Measurements from ENCODE around the gene MORC3. TPM values are rescaled to one million over a fixed set of nuclear protein-coding genes. Genes with fewer than 3 reads are reported as not detected.

The MORC3 gene
- total RNA-seq, 1 experiment from 2014 or later, result 18.7 TPM

- Histone ChIP-seq H3K4me1 (ENCODE audit: insufficient read depth, low read length) (0 out of 2 replicates have a peak, but pooled peaks cover 3% of the 10 kb centered on the region), H2BK12ac (ENCODE audit: insufficient read length, low read depth, low read length) (no peak overlapping the region), H3K23ac (ENCODE audit: insufficient read length, low read depth, low read length) (no peak overlapping the region), H2BK15ac (ENCODE audit: low read depth, low read length) (no peak overlapping the region), H3K79me1 (ENCODE audit: insufficient read depth, low read depth, low read length, poor library complexity, severe bottlenecking) (peaks cover 3% of the 10 kb centered on the region), H3K27me3 (ENCODE audit: insufficient read depth, low read length) (no peaks in the 10 kb centered on the region), H2AK5ac (ENCODE audit: insufficient read length, low read length) (no peak overlapping the region), H3K27ac (ENCODE audit: insufficient read length, low read depth, low read length) (no peak overlapping the region), H3K14ac (ENCODE audit: insufficient read depth, low read length) (no peak overlapping the region), H4K5ac (ENCODE audit: insufficient read length, low read depth, low read length) (no peak overlapping the region), H3K23me2 (ENCODE audit: insufficient read length, low read depth, low read length, poor library complexity, severe bottlenecking) (no peaks in the 10 kb centered on the region), H3K9me3 (ENCODE audit: control insufficient read depth, low read depth, low read length) (no peaks in the 10 kb centered on the region), H2BK120ac (ENCODE audit: low read depth, low read length, poor library complexity, severe bottlenecking) (no peak overlapping the region), H3K4ac (ENCODE audit: low read depth, low read length) (no peak overlapping the region), H3K9ac (ENCODE audit: extremely low read depth, insufficient read length, low read length) (peak overlapping the region; percentile 62), H4K8ac (replicated peaks; ENCODE audit: insufficient read length, low read depth, low read length) (no peak overlapping the region), H3T11ph (ENCODE audit: low read length) (no peak overlapping the region), H3K56ac (ENCODE audit: insufficient read length, low read depth, low read length) (no peak overlapping the region), H2BK20ac (ENCODE audit: low read depth, low read length, poor library complexity, severe bottlenecking) (no peak overlapping the region), H2BK5ac (ENCODE audit: insufficient read length, low read length) (no peak overlapping the region), H3K4me2 (ENCODE audit: insufficient read depth, insufficient read length, low read length) (peak overlapping the region; percentile 86), H3K18ac (ENCODE audit: insufficient read length, low read depth, low read length) (no peak overlapping the region), H2AFZ (ENCODE audit: low read length) (no peak overlapping the region), H4K91ac (ENCODE audit: insufficient read length, low read depth, low read length) (no peak overlapping the region), H4K20me1 (ENCODE audit: control insufficient read depth, insufficient read depth, insufficient read length) (no peaks in the 10 kb centered on the region), H3K79me2 (ENCODE audit: insufficient read depth, low read length) (peaks cover 37% of the 10 kb centered on the region; the same call in 1 of the 2 replicates)
- peaks cover 11 to 13% of the 10 kb centered on the region in 2 experiments for H3K4me1 Mint-ChIP-seq
- no peak for TF ChIP-seq CTCF (conservative IDR thresholded peaks at IDR 0.05)
- peaks cover 10 to 33% (median 19%) of the 10 kb centered on the region in 3 experiments; a peak in 6 of 7 replicates for H3K36me3 Mint-ChIP-seq (ENCODE audit: insufficient read depth in 1 of 3, low read depth in 3 of 3)
- H3K27me3 Mint-ChIP-seq (ENCODE audit: low read depth), result no peaks in the 10 kb centered on the region
- peak overlapping the region; percentile 85 to 98 for H3K4me3 Mint-ChIP-seq
- WGBS (ENCODE audit: extremely low coverage, insufficient read length, low lambda C conversion rate), result no CpG with 5 or more reads among the region's 8 CpGs
- DNase-seq, result peak; percentile 46
- peak overlapping the region; percentile 86 to 96 (median 90) for H3K27ac Mint-ChIP-seq
- peaks cover 0 to 3% of the 10 kb centered on the region in 2 experiments; a peak in 3 of 5 replicates for H3K9me3 Mint-ChIP-seq
These were observed 1.5 kb downstream of the MORC3 start for GRCh38 chr21:36321325-36322082.
